Peyer's patch (tissue), 4 donors: ENCODE measurements around the gene TLE6.
"Not testable (repeated sequence)": the region's sequence is repeated elsewhere in the genome, so short reads cannot be mapped to it uniquely, and the experiment has no call there.

Source experiments
- POLR2A ChIP-seq, 2 donors: fragments of 450-650 bp; IDR thresholded peaks; one replicate each; pipeline ENCODE4 v1.5.1; 2017; ENCODE audit warnings: antibody characterized with exemption in 2 of 2, mild to moderate bottlenecking in 2 of 2, moderate library complexity in 2 of 2
- TF ChIP-seq, protein P1 (sequence below), 6 experiments: fragments of 450-650 bp in 4 of 6; fragments of 200-600 bp in 2 of 6; sonication (generic) in 1 of 6; IDR thresholded peaks; one replicate each; pipeline ENCODE4 v1.5.1; 2017 to 2019; ENCODE audit warnings: antibody characterized with exemption in 6 of 6, mild to moderate bottlenecking in 3 of 6, moderate library complexity in 1 of 6

DNA sequence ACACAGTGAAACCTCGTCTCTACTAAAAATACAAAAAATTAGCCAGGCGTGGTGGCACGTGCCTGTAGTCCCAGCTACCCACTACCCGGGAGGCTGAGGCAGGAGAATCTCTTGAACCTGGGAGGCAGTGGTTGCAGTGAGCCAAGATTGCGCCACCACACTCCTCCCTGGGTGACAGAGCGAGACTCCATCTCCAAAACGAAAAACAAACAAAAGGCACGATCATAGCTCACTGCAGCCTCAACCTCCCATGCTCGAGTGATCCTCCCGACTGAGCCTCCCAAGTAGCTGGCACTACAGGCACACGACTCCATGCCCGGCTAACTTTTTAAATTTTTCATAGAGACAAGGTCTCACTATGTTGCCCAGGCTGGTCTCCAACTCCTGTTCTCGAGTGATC is 34.7 kb downstream of the TLE6 start:
- TF ChIP-seq POLR2A (IDR thresholded peaks at IDR 0.05): not testable (repeated sequence)
- TF ChIP-seq, protein P1, sequence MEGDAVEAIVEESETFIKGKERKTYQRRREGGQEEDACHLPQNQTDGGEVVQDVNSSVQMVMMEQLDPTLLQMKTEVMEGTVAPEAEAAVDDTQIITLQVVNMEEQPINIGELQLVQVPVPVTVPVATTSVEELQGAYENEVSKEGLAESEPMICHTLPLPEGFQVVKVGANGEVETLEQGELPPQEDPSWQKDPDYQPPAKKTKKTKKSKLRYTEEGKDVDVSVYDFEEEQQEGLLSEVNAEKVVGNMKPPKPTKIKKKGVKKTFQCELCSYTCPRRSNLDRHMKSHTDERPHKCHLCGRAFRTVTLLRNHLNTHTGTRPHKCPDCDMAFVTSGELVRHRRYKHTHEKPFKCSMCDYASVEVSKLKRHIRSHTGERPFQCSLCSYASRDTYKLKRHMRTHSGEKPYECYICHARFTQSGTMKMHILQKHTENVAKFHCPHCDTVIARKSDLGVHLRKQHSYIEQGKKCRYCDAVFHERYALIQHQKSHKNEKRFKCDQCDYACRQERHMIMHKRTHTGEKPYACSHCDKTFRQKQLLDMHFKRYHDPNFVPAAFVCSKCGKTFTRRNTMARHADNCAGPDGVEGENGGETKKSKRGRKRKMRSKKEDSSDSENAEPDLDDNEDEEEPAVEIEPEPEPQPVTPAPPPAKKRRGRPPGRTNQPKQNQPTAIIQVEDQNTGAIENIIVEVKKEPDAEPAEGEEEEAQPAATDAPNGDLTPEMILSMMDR (IDR thresholded peaks at IDR 0.05): not testable (repeated sequence)
